ENCODE results near the gene EHD4.

- TF ChIP-seq POLR2A (IDR thresholded peaks at IDR 0.05), result no peak
- no peak for TF ChIP-seq CTCF (IDR thresholded peaks at IDR 0.05)
Measured at GRCh38 chr15:41876007-41876406, 96.3 kb downstream of the EHD4 start.
